ENCODE data around the gene HP.

GRCh38 chr16:72060405-72060804 lies 6.1 kb downstream of the HP start:
- TF ChIP-seq CTCF (conservative IDR thresholded peaks at IDR 0.05; ENCODE audit: low read depth, low read length) (no peak), POLR2A (IDR thresholded peaks at IDR 0.05; ENCODE audit: low read depth, low read length) (no peak), ELK1 (IDR thresholded peaks at IDR 0.05; ENCODE audit: borderline replicate concordance, low read depth, low read length) (no peak), RAD21 (IDR thresholded peaks at IDR 0.05; ENCODE audit: low read length) (no peak), MAZ (IDR thresholded peaks at IDR 0.05; ENCODE audit: borderline replicate concordance, low read depth, low read length) (no peak), MAFK (IDR thresholded peaks at IDR 0.05; ENCODE audit: low read depth, low read length) (no peak), RFX5 (IDR thresholded peaks at IDR 0.05; ENCODE audit: low read depth, low read length) (no peak), CEBPB (IDR thresholded peaks at IDR 0.05; ENCODE audit: low read depth, low read length) (no peak), NFE2L2 (IDR thresholded peaks at IDR 0.05; ENCODE audit: low read depth, low read length) (no peak), MXI1 (IDR thresholded peaks at IDR 0.05; ENCODE audit: borderline replicate concordance, low read depth, low read length) (no peak), USF2 (IDR thresholded peaks at IDR 0.05; ENCODE audit: low read depth, low read length) (no peak)

Data from IMR-90 (cell line).